OCI-M2 (cell line): Measurements from ENCODE around the gene SMC1A.
"Not testable (repeated sequence)": the region's sequence is repeated elsewhere in the genome, so short reads cannot be mapped to it uniquely, and the experiment has no call there.

ENCODE experiments used
- DNase-seq: peaks from one replicate; lab custom pipeline; 2025; ENCODE audit not compliant: unreplicated experiment; lab: John Stamatoyannopoulos, UW

The SMC1A gene

DNA sequence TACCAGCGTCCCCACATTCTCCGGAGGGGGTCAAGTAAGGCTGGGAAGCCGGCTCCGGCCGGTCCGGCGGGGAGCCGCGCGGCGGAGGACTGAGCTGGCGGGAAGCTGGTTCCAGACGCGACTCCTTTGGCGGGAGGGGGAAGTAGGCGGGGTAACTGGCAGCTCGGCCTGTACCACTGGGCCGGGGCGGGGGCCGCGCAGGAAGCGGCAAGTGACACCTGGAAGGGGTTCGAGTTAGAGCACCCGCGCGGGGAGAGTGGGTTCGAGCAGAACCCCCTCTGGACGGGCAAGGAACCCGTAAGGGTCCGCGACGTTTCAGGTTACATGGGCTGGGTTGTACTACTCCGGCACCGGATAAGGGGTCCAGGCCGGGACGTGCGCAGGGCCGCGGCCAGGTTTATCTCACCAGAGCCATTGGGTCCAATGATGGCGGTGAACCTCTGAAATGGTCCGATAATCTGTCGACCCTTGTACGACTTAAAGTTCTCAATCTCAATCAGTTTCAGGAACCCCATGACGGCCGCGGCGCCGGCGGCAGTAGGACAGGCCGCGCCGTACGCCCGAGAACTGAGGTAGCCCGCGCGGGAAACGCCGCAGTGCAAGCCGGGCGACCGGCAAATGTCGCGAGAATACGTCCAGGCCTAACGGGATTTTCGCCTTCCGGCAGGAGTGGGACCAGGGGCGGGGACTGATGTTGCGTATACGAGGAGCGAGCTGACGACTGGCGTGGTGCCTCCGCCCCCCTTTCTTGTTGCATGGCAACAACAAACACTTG lies at the start of gene SMC1A:
Gene SMC1A, minus strand, starts transcription at position 569 of the 775 bp plus-strand sequence. Its CDS starts 54 bp downstream, at position 515.
- peak; percentile 75 for DNase-seq

DNA sequence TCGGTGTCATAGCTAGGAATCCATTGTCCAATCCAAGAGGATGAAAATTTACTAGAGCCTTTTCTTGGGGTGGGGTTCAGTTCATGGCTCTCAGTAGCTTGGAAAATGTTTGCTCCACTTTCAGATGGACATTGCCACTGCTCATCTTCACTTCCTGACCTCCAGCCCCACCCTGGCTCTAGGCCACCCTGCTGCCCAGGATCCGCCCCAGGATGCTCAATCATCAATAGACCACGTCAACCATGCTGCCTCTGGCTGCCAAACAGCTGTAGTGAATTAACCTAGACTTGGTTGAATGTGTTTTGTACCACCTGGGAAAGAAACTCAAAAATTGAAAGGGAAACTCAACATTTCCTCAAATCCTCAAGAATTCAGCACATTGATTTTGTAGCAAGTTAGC lies 48.9 kb upstream of the SMC1A start:
- DNase-seq, result no peak

GRCh38 chrX:53468659-53469058 lies 46.2 kb upstream of the SMC1A start:
- DNase-seq, result not testable (repeated sequence)

DNA sequence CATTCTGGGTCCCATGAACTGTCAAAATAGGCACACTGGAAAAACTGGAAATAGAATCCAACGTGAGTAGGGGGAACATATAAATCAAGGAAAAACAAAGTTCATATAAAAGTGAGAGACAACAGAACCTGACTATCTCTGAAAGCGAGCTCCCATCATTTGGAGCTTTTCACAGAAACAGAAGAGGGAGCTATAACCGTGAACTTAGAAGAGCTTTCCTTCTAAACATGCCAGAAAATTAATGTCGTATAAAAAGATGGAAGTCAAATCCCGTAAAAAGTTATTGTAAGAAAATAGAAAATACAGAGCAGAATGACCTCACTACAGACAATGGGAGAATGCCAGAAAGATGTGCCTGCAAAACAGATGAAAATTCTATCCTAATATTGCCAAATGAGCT lies 35.6 kb upstream of the SMC1A start:
- no peak for DNase-seq

GRCh38 chrX:53456254-53456653 lies 33.8 kb upstream of the SMC1A start:
- no peak for DNase-seq

DNA sequence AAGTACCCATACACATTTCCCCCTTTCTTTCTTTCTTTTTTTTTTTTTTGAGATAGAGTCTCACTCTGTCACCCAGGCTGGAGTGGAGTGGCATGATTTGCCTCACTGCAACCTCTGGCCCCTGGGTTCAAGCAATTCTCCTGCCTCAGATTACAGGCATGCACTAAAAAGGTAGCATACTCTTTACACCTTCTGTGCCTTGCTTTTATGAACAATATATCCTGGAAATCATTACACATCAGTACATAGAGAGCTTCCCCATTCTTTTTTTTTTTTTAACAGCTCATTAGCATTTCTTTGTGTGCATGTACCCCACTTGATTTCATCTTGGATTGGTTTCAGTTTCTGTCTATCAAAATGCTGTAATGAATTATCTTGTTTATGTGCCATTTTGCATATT lies 30.4 kb upstream of the SMC1A start:
- DNase-seq, result no peak

DNA sequence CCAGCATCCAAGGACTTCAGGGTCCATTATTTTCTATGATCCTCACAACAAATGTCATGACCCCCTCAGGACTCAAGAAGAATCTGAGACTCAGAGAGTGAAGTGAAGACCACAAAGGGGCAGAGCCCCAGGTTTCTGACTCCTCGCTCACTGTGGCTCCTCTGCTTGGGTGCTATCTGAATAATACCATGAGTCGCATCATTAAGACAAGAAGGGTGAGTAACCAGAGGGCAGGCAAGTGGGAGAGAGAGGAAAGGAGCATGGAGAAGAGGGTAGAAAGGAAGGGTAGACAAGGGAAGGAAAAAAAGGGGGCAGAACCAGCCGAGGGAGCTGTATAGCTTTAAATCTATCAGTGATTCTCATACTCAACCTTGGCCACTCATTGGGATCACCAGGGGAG lies 27.2 kb upstream of the SMC1A start:
- DNase-seq, result no peak

DNA sequence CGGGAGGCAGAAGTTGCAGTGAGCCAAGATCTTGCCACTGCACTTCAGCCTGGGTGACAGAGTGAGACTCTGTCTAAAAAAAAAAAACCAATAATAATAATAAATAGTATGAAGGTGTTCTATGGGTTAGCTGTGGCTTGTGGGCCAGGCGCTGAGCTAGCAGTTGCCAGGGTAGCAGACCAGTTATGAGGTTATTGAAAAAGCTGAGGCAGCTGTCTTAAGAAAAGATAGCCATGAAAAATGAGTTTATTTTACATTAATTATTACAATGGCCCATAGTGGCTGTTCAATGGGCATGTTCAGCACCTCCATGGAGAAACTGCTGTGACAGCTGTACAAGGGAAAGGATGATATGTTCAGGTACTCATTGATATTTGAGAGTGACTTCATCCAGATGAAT lies 25.0 kb upstream of the SMC1A start:
- no peak for DNase-seq

DNA sequence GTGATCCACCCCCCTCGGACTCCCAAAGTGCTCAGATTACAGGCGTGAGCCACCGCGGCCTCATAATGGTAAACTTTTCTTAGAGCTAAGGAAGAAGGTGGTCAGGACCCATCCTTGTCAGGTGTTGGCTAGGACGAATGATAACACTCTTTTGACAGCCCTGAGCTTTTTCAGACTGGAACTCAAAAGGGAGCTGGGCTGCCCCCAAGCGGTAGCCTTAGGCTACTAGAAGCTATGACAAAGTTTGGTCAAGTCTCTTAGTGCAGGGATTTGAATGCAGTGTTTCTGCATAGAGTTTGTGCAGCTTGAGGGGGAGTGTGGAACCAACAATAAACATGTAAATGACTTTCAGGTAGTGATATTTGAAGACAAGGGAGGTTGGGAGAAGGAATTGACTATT lies 23.5 kb upstream of the SMC1A start:
- DNase-seq, result no peak

- no peak for DNase-seq
Measured at GRCh38 chrX:53442322-53442631, 19.8 kb upstream of the SMC1A start.

- no peak for DNase-seq
Measured at GRCh38 chrX:53441531-53442321, 19.3 kb upstream of the SMC1A start.

DNA sequence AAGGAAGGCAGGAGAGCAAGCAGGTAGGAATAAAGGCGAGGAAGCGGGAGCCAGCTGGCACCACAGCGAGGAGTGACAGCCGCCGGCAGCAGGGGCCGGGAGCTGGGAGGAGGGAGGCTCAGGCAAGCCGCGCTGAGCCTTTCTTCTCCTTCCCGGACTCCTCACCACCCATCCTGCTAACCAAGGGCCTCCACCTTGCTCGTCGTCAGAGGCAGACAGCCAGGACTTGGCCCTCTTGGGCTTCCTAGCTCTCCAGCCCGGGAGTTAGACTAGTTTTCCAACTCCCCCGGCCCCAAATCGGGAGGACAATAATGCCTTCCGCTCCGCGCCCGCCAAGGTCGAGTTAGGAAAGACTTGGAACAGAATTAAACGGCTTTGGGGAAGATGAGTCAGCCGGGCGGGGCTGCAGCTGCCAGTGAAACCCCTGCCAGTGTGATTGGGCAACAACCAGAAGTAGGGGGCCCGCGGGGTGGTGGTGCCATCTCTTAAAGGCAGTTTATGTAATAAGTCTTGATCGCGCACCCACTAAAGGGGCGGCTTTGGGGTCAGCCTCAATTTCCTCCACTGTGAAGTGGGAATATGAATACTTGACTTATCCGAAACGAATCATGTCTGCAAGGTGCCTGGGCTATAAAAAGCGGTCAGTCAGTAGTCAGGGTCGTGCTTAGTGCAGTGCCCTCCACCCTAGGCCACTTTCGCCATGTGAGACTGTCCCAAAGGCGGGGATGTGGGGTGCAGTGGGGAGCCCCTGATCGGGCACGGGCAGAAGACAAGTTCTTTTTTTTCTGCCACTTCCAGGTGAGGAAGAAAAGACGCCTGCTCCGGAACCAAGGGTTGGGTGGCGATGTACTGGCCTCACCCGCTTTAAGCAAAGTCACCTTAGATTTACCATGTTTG lies 18.4 kb upstream of the SMC1A start:
- no peak for DNase-seq

- DNase-seq, result no peak
Measured at GRCh38 chrX:53440101-53440500, 17.6 kb upstream of the SMC1A start.

- no peak for DNase-seq
Measured at GRCh38 chrX:53438832-53439230, 16.4 kb upstream of the SMC1A start.

DNA sequence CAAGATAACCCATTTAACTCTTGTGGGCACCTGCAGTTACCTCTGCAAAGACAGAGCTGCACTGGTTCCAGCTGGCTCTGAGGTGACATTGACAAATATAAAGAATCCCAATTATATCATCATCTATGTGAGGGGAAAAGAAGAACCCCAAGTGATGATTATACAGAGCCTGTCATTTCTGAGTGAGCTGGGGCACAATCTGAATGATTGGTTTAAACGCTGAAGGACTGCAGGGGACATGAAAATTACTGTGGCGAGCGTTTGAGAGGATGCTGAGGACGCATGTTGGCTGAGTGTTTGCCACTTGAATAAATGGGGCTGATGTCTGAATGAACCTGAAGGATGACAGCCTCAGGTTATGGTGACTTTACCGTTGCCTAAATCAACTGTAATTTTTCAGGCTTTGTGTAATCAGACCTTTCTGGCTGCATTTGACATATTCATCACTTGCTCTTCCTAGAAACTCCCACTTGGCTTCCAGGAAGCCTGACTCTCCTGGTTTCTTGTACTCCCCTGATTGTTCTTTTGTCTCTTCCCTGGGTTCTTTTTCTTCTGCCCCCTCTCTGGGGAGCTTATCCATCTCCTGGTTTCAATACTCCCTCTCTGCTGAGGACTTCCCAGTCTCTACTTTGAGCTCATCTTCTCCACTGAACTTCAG lies 15.8 kb upstream of the SMC1A start:
- no peak for DNase-seq

DNA sequence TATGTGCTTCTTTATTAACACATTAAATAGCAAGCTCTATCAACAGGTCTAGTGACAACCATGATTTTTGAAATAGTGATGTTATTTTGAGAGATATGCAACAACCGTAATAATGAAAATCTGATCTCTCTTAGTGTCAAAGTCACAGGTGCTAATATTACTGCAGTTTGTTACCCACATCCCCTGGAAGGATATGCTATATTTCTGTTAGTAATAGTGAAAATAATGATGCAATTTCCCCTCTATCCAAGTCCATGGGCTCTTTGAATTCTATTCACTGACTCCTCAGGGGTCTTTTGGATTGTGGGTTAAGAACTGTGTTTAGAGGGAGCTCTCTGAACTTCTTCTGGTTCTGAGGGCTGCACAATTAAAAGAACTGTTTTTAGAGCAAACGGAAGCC lies 14.8 kb upstream of the SMC1A start:
- no peak for DNase-seq

DNA sequence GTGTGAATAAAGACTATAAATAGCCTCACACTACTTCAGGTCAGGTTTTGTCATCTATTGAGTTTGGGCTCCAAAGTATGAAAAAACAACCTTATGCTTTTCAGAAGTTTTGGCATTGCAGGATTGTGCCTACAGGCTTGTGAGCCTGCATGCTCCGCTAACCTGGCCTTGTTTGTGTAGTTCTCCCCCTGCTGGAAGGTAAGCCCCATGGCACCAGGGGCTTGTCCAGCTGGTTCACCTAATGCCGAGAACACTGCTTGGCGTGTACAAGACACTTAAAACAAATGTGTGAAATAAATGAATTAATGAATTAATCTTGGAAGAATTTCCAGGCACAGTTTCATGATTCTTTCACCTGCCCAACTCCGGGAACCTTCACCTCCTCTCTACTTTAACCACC lies 13.5 kb upstream of the SMC1A start:
- no peak for DNase-seq

- DNase-seq, result peak; percentile 66
Measured at GRCh38 chrX:53433651-53434639, 11.5 kb upstream of the SMC1A start, which contains the start of gene HSD17B10. Gene HSD17B10, minus strand, starts transcription at chrX:53434370. Its CDS starts 25 bp downstream, at chrX:53434345.

DNA sequence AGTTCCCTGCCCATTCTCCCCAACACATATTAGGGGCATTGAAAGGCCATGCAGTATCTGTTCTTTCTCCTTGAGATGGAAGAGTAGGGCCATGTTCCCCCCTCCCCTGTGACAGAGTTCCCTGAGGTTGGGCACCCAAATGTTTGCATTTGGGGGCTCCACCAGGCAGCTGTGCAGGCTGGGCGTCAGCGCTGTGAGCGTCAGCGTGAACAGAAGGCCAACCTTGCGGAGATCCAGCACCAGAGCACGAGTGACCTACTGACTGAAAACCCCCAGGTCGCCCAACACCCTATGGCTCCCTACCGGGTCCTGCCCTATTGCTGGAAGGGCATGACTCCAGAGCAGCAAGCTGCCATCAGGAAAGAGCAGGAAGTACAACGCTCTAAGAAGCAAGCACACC lies 7.8 kb upstream of the SMC1A start:
- no peak for DNase-seq

- no peak for DNase-seq
Measured at GRCh38 chrX:53429755-53430154, 7.3 kb upstream of the SMC1A start.
